IMR-90 (cell line): Measurements from ENCODE around the gene CDC20B. TPM values are rescaled to one million over a fixed set of nuclear protein-coding genes. Genes with fewer than 3 reads are reported as not detected.

Experiments
- ATAC-seq: fragments of 200-7000 bp; cut with Tn5 transposase; 2 replicates; pipeline ENCODE4 v1.9.1; 2020; ENCODE audit warnings: low read depth, mild to moderate bottlenecking, moderate library complexity
- BruUV-seq: library from RNA; stranded (reverse); fragments of 400-500 nt; replicated peaks from 2 replicates; lab custom pipeline; 2021; lab: Mats Ljungman, UMichigan
- CTCF ChIA-PET: fragments of 300-600 bp; formaldehyde crosslinking; extraction: SDS; loops from one replicate; lab custom pipeline; 2021; ENCODE audit warnings: antibody characterized with exemption; lab: Yijun Ruan, JAX
- POLR2A ChIA-PET: fragments of 300-600 bp; sonication (Branson Sonifier 250); formaldehyde crosslinking; loops from one replicate; lab custom pipeline; 2022; ENCODE audit warnings: antibody characterized with exemption; ENCODE audit not compliant: unreplicated experiment; lab: Charles Lee
- DNase-seq: peaks from one replicate; pipeline ENCODE4 v3.0.0; 2013
- H2AFZ ChIP-seq: replicated peaks from 2 replicates; pipeline ENCODE3; 2013; ENCODE audit warnings: low read length, mild to moderate bottlenecking; ENCODE audit not compliant: poor library complexity
- H2AK5ac ChIP-seq: 2 replicates; pipeline ENCODE4 v1.6.1; 2013; ENCODE audit warnings: low read depth, low read length, inconsistent platforms
- H2AK9ac ChIP-seq: replicated peaks from 2 replicates; pipeline ENCODE3; 2013; ENCODE audit warnings: mild to moderate bottlenecking, low read depth, low read length, moderate library complexity; ENCODE audit not compliant: poor library complexity
- H2BK120ac ChIP-seq: 2 replicates; pipeline ENCODE4 v1.6.1; 2013; ENCODE audit warnings: low read depth, low read length, inconsistent platforms
- H2BK15ac ChIP-seq: 3 replicates; pipeline ENCODE4 v1.6.1; 2013; ENCODE audit warnings: low read depth, low read length, inconsistent platforms
- H2BK20ac ChIP-seq: 2 replicates; pipeline ENCODE4 v1.6.1; 2013; ENCODE audit warnings: low read depth, mild to moderate bottlenecking, inconsistent platforms, low read length, moderate library complexity
- H2BK5ac ChIP-seq: 2 replicates; pipeline ENCODE4 v1.6.1; 2013; ENCODE audit warnings: mild to moderate bottlenecking, low read depth, low read length, inconsistent platforms; ENCODE audit not compliant: poor library complexity, severe bottlenecking
- H3K14ac ChIP-seq: replicated peaks from 2 replicates; pipeline ENCODE4 v1.6.1; 2013; ENCODE audit warnings: low read depth, low read length, inconsistent platforms
- H3K18ac ChIP-seq: 2 replicates; pipeline ENCODE4 v1.6.1; 2013; ENCODE audit warnings: low read depth, low read length, control low read depth
- H3K23ac ChIP-seq: 2 replicates; pipeline ENCODE4 v1.6.1; 2013; ENCODE audit warnings: low read depth, low read length, inconsistent platforms
- H3K27ac ChIP-seq: 2 replicates; pipeline ENCODE4 v1.5.1; 2013; ENCODE audit warnings: mild to moderate bottlenecking, control low read depth, low read length; ENCODE audit not compliant: insufficient read depth
- H3K27me3 ChIP-seq: 2 replicates; pipeline ENCODE4 v1.6.1; 2013; ENCODE audit warnings: low read length; ENCODE audit not compliant: control insufficient read depth, insufficient read depth
- H3K36me3 ChIP-seq: 2 replicates; pipeline ENCODE4 v1.6.1; 2013; ENCODE audit warnings: low read length, mixed read lengths; ENCODE audit not compliant: control insufficient read depth, insufficient read depth
- H3K4ac ChIP-seq: 2 replicates; pipeline ENCODE4 v1.6.1; 2013; ENCODE audit warnings: low read depth, low read length, inconsistent platforms
- H3K4me1 ChIP-seq: 2 replicates; pipeline ENCODE4 v1.6.1; 2013; ENCODE audit warnings: low read length, mixed read lengths; ENCODE audit not compliant: control insufficient read depth, insufficient read depth
- H3K4me2 ChIP-seq: 2 replicates; pipeline ENCODE4 v1.6.1; 2013; ENCODE audit warnings: low read depth, mild to moderate bottlenecking, control low read depth, low read length, moderate library complexity
- H3K4me3 ChIP-seq: 2 replicates; pipeline ENCODE4 v1.5.1; 2013; ENCODE audit warnings: low read depth, mild to moderate bottlenecking, control low read depth, low read length, moderate library complexity; ENCODE audit not compliant: insufficient read depth
- H3K56ac ChIP-seq: 2 replicates; pipeline ENCODE4 v1.6.1; 2013; ENCODE audit warnings: low read length, inconsistent platforms; ENCODE audit not compliant: insufficient read depth; ENCODE audit errors: extremely low read depth
- H3K79me1 ChIP-seq, 2 experiments: 2 replicates each; pipeline ENCODE4 v1.6.1; 2013; ENCODE audit warnings: low read length in 2 of 2, inconsistent platforms in 1 of 2, low read depth in 1 of 2
- H3K9ac ChIP-seq: 2 replicates; pipeline ENCODE4 v1.6.1; 2013; ENCODE audit warnings: low read depth, low read length, control low read depth
- H3K9me1 ChIP-seq: 2 replicates; pipeline ENCODE4 v1.6.1; 2013; ENCODE audit warnings: low read length, inconsistent platforms; ENCODE audit not compliant: insufficient read depth
- H3K9me3 ChIP-seq: 2 replicates; pipeline ENCODE4 v1.6.1; 2013; ENCODE audit warnings: low read length; ENCODE audit not compliant: control insufficient read depth, insufficient read depth
- H4K20me1 ChIP-seq: 2 replicates; pipeline ENCODE4 v1.6.1; 2013; ENCODE audit warnings: low read length, inconsistent platforms; ENCODE audit not compliant: insufficient read depth
- H4K5ac ChIP-seq: 2 replicates; pipeline ENCODE4 v1.6.1; 2013; ENCODE audit warnings: mild to moderate bottlenecking, low read depth, low read length, control low read depth
- H4K8ac ChIP-seq, 2 experiments: 2 replicates each; pipeline ENCODE4 v1.6.1; 2013; ENCODE audit warnings: low read depth in 2 of 2, low read length in 2 of 2, control low read depth in 1 of 2, inconsistent platforms in 1 of 2
- H4K91ac ChIP-seq: 2 replicates; pipeline ENCODE4 v1.6.1; 2013; ENCODE audit warnings: low read depth, low read length, inconsistent platforms; ENCODE audit not compliant: insufficient read depth
- NFE2L2 ChIP-seq: fragments of 150-350 bp; IDR thresholded peaks from 2 replicates; pipeline ENCODE4 v1.6.1; 2016; ENCODE audit warnings: low read depth, mild to moderate bottlenecking, low read length
- WGBS, 2 experiments: methylation state at CpG; one replicate each; pipeline versions ENCODE4 v1.1.5 to v1.1.7; 2013; ENCODE audit warnings: missing lambda C conversion rate in 2 of 2; ENCODE audit not compliant: insufficient read length in 1 of 2; ENCODE audit errors: extremely low coverage in 2 of 2; 5-methylcytosine and 5-hydroxymethylcytosine counted together
- dilution Hi-C: fragments of 300-500 bp; cut with HindIII; formaldehyde crosslinking; loops from one replicate; pipeline ENCODE4 v1.14.3; 2018; ENCODE audit warnings: low sequenced_read_pairs; ENCODE audit not compliant: unreplicated experiment
- in situ Hi-C: fragments of 300-500 bp; cut with MboI; formaldehyde crosslinking; loops from 3 replicates; pipeline ENCODE4 v1.14.3; 2019; ENCODE audit warnings: low sequenced_read_pairs, inconsistent platforms, mixed read lengths
- intact Hi-C: fragments of 100-400 bp; cut with micrococcal nuclease; formaldehyde crosslinking; loops from 2 replicates; pipeline ENCODE4 v1.10.0; 2022
- polyA plus RNA-seq, 3 experiments: library from polyadenylated mRNA; depleted of rRNA; stranded (reverse); fragments of >200 nt; gene quantifications; 2 replicates each; pipeline ENCODE4 v1.2.3, GENCODE V29; 2012; ENCODE audit warnings: low replicate concordance in 1 of 3
- total RNA-seq: library from RNA; depleted of rRNA; stranded (reverse); fragments of >200 nt; gene quantifications from 2 replicates; pipeline ENCODE4 v1.2.3, GENCODE V29; 2012

CDC20B gene
- total and polyA plus RNA-seq, 2 of the 4 experiments (the other 2 are of a cell fraction) = not detected

GRCh38 chr5:55073211-55073610 is 99.8 kb downstream of the CDC20B start:
- no peak overlapping the region for H2AFZ ChIP-seq
- H3K36me3 ChIP-seq = no peaks in the 10 kb centered on the region
- no peak overlapping the region for H4K8ac ChIP-seq
- ChIA-PET CTCF (no interaction called here), POLR2A (no interaction called here)
- peaks cover 25% of the 10 kb centered on the region for H3K27me3 ChIP-seq
- no peaks in the 10 kb centered on the region for H4K20me1 ChIP-seq
- H3K56ac ChIP-seq = no peak overlapping the region
- no peaks in the 10 kb centered on the region for H3K4me1 ChIP-seq
- ATAC-seq (no peak), DNase-seq (no peak)
- dilution Hi-C loops (no loop called here), in situ Hi-C loops (no loop called here), intact Hi-C loops (no loop called here)
- H3K14ac ChIP-seq = no peak overlapping the region
- TF ChIP-seq NFE2L2 = no peak
- no peaks in the 10 kb centered on the region for H3K79me1 ChIP-seq
- H3K18ac ChIP-seq = no peak overlapping the region
- H3K4me3 ChIP-seq = no peak overlapping the region
- no peak overlapping the region for H3K27ac ChIP-seq
- no peak overlapping the region for H3K4ac ChIP-seq
- no peak overlapping the region for H2BK120ac ChIP-seq
- H2AK9ac ChIP-seq = no peak overlapping the region
- BruUV-seq = no TSS peak
- no peak overlapping the region for H3K4me2 ChIP-seq
- no peak overlapping the region for H4K91ac ChIP-seq
- H2BK15ac ChIP-seq = no peak overlapping the region
- H3K9me1 ChIP-seq = no peaks in the 10 kb centered on the region
- 80% methylated on average over 1 of the region's 3 CpGs; no CpG with 5 or more reads in 1 of the 2 experiments for WGBS, 2 experiments
- H3K9ac ChIP-seq = no peak overlapping the region
- no peak overlapping the region for H2BK20ac ChIP-seq
- no peak overlapping the region for H3K23ac ChIP-seq
- H4K5ac ChIP-seq = no peak overlapping the region
- H3K9me3 ChIP-seq = no peaks in the 10 kb centered on the region
- no peak overlapping the region for H2BK5ac ChIP-seq
- H2AK5ac ChIP-seq = no peak overlapping the region
